CD14-positive monocyte (primary cell): ENCODE measurements around the gene ARHGEF40. TPM values are rescaled to one million over a fixed set of nuclear protein-coding genes. Genes with fewer than 3 reads are reported as not detected.

Experiments
- DNase-seq, 3 donors: peaks; one replicate each; pipeline ENCODE4 v3.0.0-alpha.2; 2011 to 2022
- H2AFZ ChIP-seq: 2 replicates; pipeline ENCODE4 v1.6.0; 2012; ENCODE audit warnings: mild to moderate bottlenecking, low read depth, low read length, inconsistent platforms; ENCODE audit not compliant: insufficient read depth, poor library complexity, severe bottlenecking
- H3K27ac ChIP-seq, 2 donors: 1 replicate in 1 of 2; 2 replicates in 1 of 2; pipeline ENCODE4 v1.5.1; 2012 to 2013; ENCODE audit warnings: low read length in 2 of 2, control low read depth in 1 of 2, inconsistent platforms in 1 of 2, low read depth in 1 of 2, mild to moderate bottlenecking in 1 of 2
- H3K27me3 ChIP-seq, 2 donors: one replicate each; pipeline versions ENCODE4 v1.6.0 to v1.6.1; 2011 to 2013; ENCODE audit warnings: low read length in 2 of 2; ENCODE audit not compliant: control insufficient read depth in 2 of 2, insufficient read depth in 2 of 2
- H3K36me3 ChIP-seq, 2 donors: replicated peaks in 1 of 2; 1 replicate in 1 of 2; 2 replicates in 1 of 2; pipeline versions ENCODE4 v1.5.1 to v1.6.1; 2012 to 2013; ENCODE audit warnings: low read length in 2 of 2, control low read depth in 1 of 2, inconsistent platforms in 1 of 2, mild to moderate bottlenecking in 1 of 2; ENCODE audit not compliant: insufficient read depth in 2 of 2, control insufficient read depth in 1 of 2
- H3K4me1 ChIP-seq, 2 donors: 1 replicate in 1 of 2; 2 replicates in 1 of 2; pipeline versions ENCODE4 v1.5.1 to v1.6.1; 2012 to 2013; ENCODE audit warnings: low read length in 2 of 2, control low read depth in 1 of 2, inconsistent platforms in 1 of 2, mild to moderate bottlenecking in 1 of 2, moderate library complexity in 1 of 2; ENCODE audit not compliant: insufficient read depth in 2 of 2, control insufficient read depth in 1 of 2
- H3K4me2 ChIP-seq: replicated peaks from 2 replicates; pipeline ENCODE3; 2012; ENCODE audit warnings: low read length, moderate library complexity, mild to moderate bottlenecking; ENCODE audit not compliant: poor library complexity, severe bottlenecking; ENCODE audit errors: extremely low read depth
- H3K4me3 ChIP-seq, 3 experiments: fragments of 200-600 bp in 1 of 3; sonication (generic) in 1 of 3; replicated peaks in 1 of 3; 1 replicate in 2 of 3; 2 replicates in 1 of 3; pipeline ENCODE4 v1.5.1; 2011 to 2013; ENCODE audit warnings: low read length in 3 of 3, mild to moderate bottlenecking in 3 of 3, control low read depth in 2 of 3, low read depth in 2 of 3, inconsistent platforms in 1 of 3, moderate library complexity in 1 of 3
- H3K79me2 ChIP-seq: 2 replicates; pipeline ENCODE4 v1.6.0; 2012; ENCODE audit warnings: mild to moderate bottlenecking, control low read depth, inconsistent platforms, low read length, moderate library complexity; ENCODE audit not compliant: insufficient read depth
- H3K9ac ChIP-seq: 2 replicates; pipeline ENCODE4 v1.6.0; 2017; ENCODE audit warnings: low read length, mild to moderate bottlenecking; ENCODE audit not compliant: insufficient read depth, poor library complexity, severe bottlenecking
- H3K9me3 ChIP-seq, 2 donors: replicated peaks in 1 of 2; 1 replicate in 1 of 2; 2 replicates in 1 of 2; pipeline versions ENCODE4 v1.5.1 to v1.6.1; 2012 to 2013; ENCODE audit warnings: low read length in 2 of 2, control low read depth in 1 of 2; ENCODE audit not compliant: control insufficient read depth in 1 of 2, insufficient read depth in 1 of 2
- H4K20me1 ChIP-seq: 2 replicates; pipeline ENCODE4 v1.6.0; 2012; ENCODE audit warnings: mild to moderate bottlenecking, low read length, control low read depth, moderate library complexity; ENCODE audit not compliant: insufficient read depth
- H3K27ac Mint-ChIP-seq, 7 donors: one replicate each; pipeline ENCODE4 v1.8.0; 2020; ENCODE audit warnings: mild to moderate bottlenecking in 7 of 7, mixed read lengths in 7 of 7, moderate library complexity in 6 of 7, inconsistent platforms in 2 of 7
- H3K27me3 Mint-ChIP-seq, 3 donors: one replicate each; pipeline ENCODE4 v1.8.0; 2021 to 2022; ENCODE audit warnings: low read depth in 3 of 3, mild to moderate bottlenecking in 3 of 3, mixed read lengths in 3 of 3, moderate library complexity in 3 of 3, inconsistent platforms in 1 of 3
- H3K36me3 Mint-ChIP-seq, 2 donors: one replicate each; pipeline ENCODE4 v1.8.0; 2020; ENCODE audit warnings: mixed read lengths in 2 of 2, inconsistent platforms in 1 of 2, mild to moderate bottlenecking in 1 of 2
- H3K4me1 Mint-ChIP-seq: one replicate; pipeline ENCODE4 v1.8.0; 2020; ENCODE audit warnings: mild to moderate bottlenecking, mixed read lengths
- H3K4me3 Mint-ChIP-seq, 2 donors: one replicate each; pipeline ENCODE4 v1.8.0; 2020; ENCODE audit warnings: mild to moderate bottlenecking in 2 of 2, mixed read lengths in 2 of 2, moderate library complexity in 1 of 2
- H3K9me3 Mint-ChIP-seq, 7 donors: one replicate each; pipeline ENCODE4 v1.8.0; 2020 to 2022; ENCODE audit warnings: mixed read lengths in 7 of 7, mild to moderate bottlenecking in 6 of 7, moderate library complexity in 6 of 7, inconsistent platforms in 2 of 7
- CTCF ChIP-seq: fragments of 200-600 bp; IDR thresholded peaks from one replicate; pipeline ENCODE4 v1.8.0; 2022; ENCODE audit warnings: antibody characterized with exemption, mild to moderate bottlenecking
- WGBS: methylation state at CpG from one replicate; pipeline ENCODE4 v1.1.5; 2013; ENCODE audit warnings: missing lambda C conversion rate; ENCODE audit not compliant: insufficient coverage; 5-methylcytosine and 5-hydroxymethylcytosine counted together
- intact Hi-C, 2 donors: fragments of 100-400 bp; cut with micrococcal nuclease; formaldehyde crosslinking; loops; one replicate each; pipeline versions ENCODE4 v1.15.0 to v1.15.1; 2023
- polyA plus RNA-seq, 3 donors: library from polyadenylated mRNA; depleted of rRNA in 1 of 3; unstranded in 2 of 3; stranded (reverse) in 1 of 3; fragments of 300-500 nt in 2 of 3; fragments of >200 nt in 1 of 3; fragmentation: Illumina TruSeq in 2 of 3; gene quantifications; 1 replicate in 2 of 3; 2 replicates in 1 of 3; pipeline ENCODE4 v1.2.3, GENCODE V29; 2012 to 2021

Gene ARHGEF40
- polyA plus RNA-seq, 3 donors = 12.1 to 114 (median 15.3) TPM

DNA sequence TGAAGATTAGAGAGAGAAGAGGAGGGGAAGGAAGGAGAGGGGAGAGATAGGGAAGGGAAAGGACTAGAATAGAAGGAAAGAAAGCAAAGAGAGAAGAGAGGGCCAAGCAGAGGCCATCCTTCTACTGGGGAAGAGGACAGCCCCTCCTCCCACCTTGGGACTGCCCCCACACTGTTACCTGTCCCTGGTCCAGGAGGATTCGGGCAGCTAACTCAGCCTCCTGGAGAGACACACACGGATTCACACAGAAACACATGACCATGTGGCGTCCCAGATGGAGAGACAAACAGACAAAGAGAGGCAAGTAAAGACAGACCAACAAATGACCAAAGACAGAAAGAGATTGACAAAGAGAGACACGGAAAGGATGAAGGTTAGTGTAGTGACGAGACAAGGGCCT is 47.4 kb upstream of the ARHGEF40 start:
- Histone ChIP-seq H2AFZ (no peak overlapping the region), H3K4me1 (peaks cover 55 to 65% of the 10 kb centered on the region in 2 donors), H3K27me3 (peaks cover 15 to 37% of the 10 kb centered on the region in 2 donors), H4K20me1 (no peaks in the 10 kb centered on the region), H3K4me3 (no peak overlapping the region), H3K9ac (no peak overlapping the region), H3K4me2 (no peak overlapping the region), H3K79me2 (no peaks in the 10 kb centered on the region), H3K27ac (no peak overlapping the region), H3K36me3 (no peaks in the 10 kb centered on the region), H3K9me3 (peaks cover 2 to 4% of the 10 kb centered on the region in 2 donors)
- Mint-ChIP-seq H3K36me3 (peaks cover 0 to 6% of the 10 kb centered on the region in 2 donors), H3K9me3 (peaks cover 0 to 3% (median 1%) of the 10 kb centered on the region in 7 donors), H3K27me3 (peaks cover 41 to 47% (median 46%) of the 10 kb centered on the region in 3 donors), H3K27ac (no peak overlapping the region), H3K4me3 (peak overlapping the region in 1 of 2 donors; percentile 47), H3K4me1 (peaks cover 62% of the 10 kb centered on the region)
- WGBS = 98% methylated on average over 4 of the region's 5 CpGs
- no peak for TF ChIP-seq CTCF
- intact Hi-C loops = no loop called here
- DNase-seq = no peak

DNA sequence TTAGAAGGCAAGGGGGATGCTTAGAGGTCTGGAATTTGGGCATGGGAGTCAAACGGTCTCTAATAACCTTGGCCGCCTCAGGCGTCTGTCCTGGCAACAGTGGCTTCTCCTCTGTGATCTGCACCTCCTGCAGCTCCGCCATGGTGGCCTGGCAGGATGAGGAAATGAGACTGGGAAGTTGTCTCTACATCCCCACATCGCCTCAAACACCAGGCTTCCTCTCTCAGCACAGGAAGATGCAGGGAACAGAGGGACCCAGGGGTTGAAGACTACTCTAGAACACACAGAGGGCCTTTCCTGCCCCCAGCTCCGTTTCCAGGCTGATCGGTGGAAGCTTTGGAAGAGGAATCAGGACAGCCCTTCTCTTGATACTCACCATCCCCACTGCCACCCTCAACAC is 46.9 kb upstream of the ARHGEF40 start:
- intact Hi-C loops = no loop called here

More for the DNA sequence above, 46.9 kb upstream of the ARHGEF40 start:
- H3K9me3 Mint-ChIP-seq = peaks cover 0 to 3% (median 1%) of the 10 kb centered on the region in 7 donors
- peak overlapping the region; percentile 7 for H3K4me2 ChIP-seq
- no peak overlapping the region for H3K9ac ChIP-seq
- H3K9me3 ChIP-seq = peaks cover 2 to 4% of the 10 kb centered on the region in 2 donors
- H4K20me1 ChIP-seq = no peaks in the 10 kb centered on the region
- H3K4me3 ChIP-seq = no peak overlapping the region
- H3K27me3 Mint-ChIP-seq = peaks cover 41 to 47% (median 46%) of the 10 kb centered on the region in 3 donors
- peak; percentile 38 to 58 (median 52) for DNase-seq
- H3K36me3 Mint-ChIP-seq = peaks cover 0 to 6% of the 10 kb centered on the region in 2 donors
- peaks cover 51 to 61% of the 10 kb centered on the region in 2 donors for H3K4me1 ChIP-seq
- H2AFZ ChIP-seq = no peak overlapping the region
- peaks cover 58% of the 10 kb centered on the region for H3K4me1 Mint-ChIP-seq
- no peak overlapping the region for H3K27ac Mint-ChIP-seq
- H3K4me3 Mint-ChIP-seq = peak overlapping the region in 1 of 2 donors; percentile 92
- H3K79me2 ChIP-seq = no peaks in the 10 kb centered on the region
- peak overlapping the region in 1 of 2 donors; percentile 7 for H3K27ac ChIP-seq
- no peaks in the 10 kb centered on the region for H3K36me3 ChIP-seq
- no CpG with 5 or more reads among the region's 7 CpGs for WGBS
- no peak for TF ChIP-seq CTCF
- peaks cover 15 to 37% of the 10 kb centered on the region in 2 donors for H3K27me3 ChIP-seq
